GM08714 (cell line): ENCODE data around the gene PHF20.
"Not testable (repeated sequence)": the region's sequence is repeated elsewhere in the genome, so short reads cannot be mapped to it uniquely, and the experiment has no call there.

ENCODE experiments used
- H3K4me3 ChIP-seq: fragments of 200-500 bp; sonication (Bioruptor generic); 2 replicates; pipeline ENCODE4 v1.5.1; 2014; ENCODE audit warnings: mild to moderate bottlenecking, low read length, inconsistent platforms
- ZNF274 ChIP-seq: IDR thresholded peaks from 2 replicates; pipeline ENCODE4 v1.6.1; 2012; ENCODE audit warnings: mild to moderate bottlenecking, low read depth, low read length

PHF20 gene

GRCh38 chr20:35866418-35867202 is 94.8 kb downstream of the PHF20 start:
- no peak for TF ChIP-seq ZNF274
- no peak overlapping the region for H3K4me3 ChIP-seq

GRCh38 chr20:35870541-35871258 is 98.9 kb downstream of the PHF20 start:
- no peak overlapping the region for H3K4me3 ChIP-seq

DNA sequence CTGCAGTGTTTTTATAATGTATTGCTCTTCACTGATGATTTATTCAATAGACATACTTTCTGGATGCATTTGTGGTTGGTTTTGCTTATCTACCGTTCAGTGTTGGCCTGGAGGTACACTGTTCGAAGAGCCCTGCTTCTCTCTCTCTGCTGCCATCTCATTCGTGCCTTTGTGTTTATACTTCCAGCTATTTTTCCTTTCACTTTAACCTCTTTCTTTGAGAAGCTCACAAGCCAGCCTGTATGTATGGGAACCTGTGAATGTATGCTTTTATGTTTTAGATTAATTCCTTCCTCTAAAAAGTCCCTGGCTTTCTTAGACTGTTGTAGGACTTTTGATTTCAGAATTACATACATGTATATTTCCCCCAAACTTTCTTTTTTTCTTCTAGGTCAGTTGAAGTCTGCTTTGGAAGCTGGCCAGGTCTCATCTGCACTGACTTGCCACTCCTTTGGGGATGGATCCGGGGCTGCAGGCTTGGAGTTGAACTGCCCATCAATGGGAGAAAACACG is 99.5 kb downstream of the PHF20 start:
- no peak overlapping the region for H3K4me3 ChIP-seq
- no peak for TF ChIP-seq ZNF274

More at GRCh38 chr20:35870541-35871258, 98.9 kb downstream of the PHF20 start:
- TF ChIP-seq ZNF274 = no peak

DNA sequence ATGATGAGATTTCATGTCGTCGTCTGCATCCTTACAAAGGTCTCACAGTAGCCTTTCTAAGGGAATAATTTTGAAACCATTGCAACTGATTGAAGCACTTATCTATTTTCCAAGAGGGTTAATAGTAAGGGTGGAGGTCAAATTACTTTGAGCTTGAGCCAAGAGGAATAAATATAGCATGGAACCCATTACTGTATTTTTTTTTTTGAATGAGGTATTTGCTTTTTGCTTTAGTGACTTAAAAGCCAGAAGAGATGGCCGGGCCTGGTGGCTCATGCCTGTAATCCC is 104.2 kb downstream of the PHF20 start:
- no peak overlapping the region for H3K4me3 ChIP-seq
- no peak for TF ChIP-seq ZNF274

DNA sequence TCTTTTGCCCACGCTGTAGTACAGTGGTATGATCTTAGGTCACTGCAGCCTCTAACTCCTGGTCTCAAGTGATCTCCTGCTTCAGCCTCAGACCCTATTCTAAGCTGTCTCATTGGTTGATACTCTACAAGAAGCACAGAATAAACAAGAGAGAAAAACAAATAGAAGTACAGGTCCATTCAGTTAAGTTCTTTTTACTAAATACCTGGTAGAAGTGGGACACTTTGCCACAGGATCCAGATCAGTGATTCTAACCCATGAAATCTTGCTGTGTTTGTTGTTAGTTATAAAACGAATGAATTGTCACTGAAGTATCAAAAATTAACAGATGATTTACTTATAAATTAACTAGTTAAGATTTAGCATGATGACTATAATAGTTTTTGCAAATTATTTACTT is 105.8 kb downstream of the PHF20 start:
- no peak overlapping the region for H3K4me3 ChIP-seq
- no peak for TF ChIP-seq ZNF274

- H3K4me3 ChIP-seq = no peak overlapping the region
- no peak for TF ChIP-seq ZNF274
Observed at GRCh38 chr20:35878113-35878625, 106.4 kb downstream of the PHF20 start.

DNA sequence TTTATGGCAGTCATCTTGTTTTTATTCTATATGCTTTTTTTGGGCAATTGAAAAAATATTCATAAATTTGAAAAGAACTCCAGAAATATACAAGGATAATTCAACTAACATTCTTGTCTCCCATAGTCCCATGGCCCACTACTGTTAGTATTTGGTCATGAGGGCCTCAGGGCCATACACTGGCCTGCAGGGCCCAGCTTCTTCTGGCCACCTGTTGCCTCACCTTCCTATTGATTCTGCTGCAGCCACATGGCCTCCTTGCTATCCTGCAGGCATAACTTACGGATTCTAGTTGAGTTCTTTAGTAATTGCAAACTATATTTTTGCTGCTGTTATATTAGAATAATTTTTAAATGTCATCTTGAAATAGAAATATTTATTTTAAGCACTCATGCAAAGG is 109.9 kb downstream of the PHF20 start:
- no peak for TF ChIP-seq ZNF274
- no peak overlapping the region for H3K4me3 ChIP-seq

DNA sequence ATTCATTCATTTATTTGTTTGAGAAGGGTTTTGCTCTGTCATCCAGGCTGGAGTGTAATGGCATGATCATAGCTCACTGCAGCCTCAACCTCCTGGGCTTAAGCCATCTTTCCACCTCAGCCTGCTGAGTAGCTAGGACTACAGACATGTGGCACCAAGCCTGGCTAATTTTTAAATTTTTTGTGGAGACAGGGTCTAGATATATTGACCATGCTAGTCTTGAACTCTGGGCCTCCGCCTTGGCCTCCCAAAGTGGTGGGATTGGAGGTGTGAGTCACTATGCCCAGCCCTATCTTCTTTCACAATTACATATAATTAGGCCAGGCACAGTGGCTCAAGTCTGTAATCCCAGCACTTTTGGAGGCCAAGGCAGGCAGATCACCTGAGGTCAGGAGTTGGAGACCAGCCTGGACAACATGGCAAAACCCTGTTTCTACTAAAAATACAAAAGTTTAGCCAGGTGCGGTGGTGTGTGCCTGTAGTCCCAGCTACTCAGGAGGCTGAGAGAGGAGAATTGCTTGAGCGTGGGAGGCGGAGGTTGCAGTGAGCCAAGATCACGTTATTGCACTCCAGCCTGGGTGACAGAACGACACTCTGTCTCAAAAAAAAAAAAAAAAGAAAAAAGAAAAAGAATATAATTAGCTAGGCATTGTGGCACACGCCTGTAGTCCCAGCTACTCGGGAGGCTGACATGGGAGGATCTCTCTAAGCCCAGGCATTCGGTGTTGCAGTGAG is 110.8 kb downstream of the PHF20 start:
- not testable (repeated sequence) for H3K4me3 ChIP-seq

GRCh38 chr20:35883336-35883777 is 111.5 kb downstream of the PHF20 start:
- H3K4me3 ChIP-seq = no peak overlapping the region
- no peak for TF ChIP-seq ZNF274

- no peak overlapping the region for H3K4me3 ChIP-seq
- no peak for TF ChIP-seq ZNF274
Observed at GRCh38 chr20:35883778-35884540, 112.1 kb downstream of the PHF20 start.

DNA sequence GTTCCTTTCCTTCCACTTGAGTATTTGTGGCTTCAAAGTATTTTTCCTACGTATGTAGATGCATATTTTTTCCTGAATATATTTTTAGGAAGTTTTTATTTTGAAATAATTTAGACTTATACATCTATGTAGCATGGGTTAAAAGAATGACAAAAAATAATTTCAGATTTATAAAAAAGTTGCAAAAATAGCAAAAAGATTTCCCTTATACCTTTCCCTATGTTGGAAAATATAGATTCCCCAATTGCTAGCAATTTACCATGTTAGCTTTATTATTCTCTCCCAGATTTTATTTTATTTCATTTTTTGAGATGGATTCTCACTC is 112.7 kb downstream of the PHF20 start:
- no peak overlapping the region for H3K4me3 ChIP-seq
- TF ChIP-seq ZNF274 = no peak

- no peak overlapping the region for H3K4me3 ChIP-seq
- TF ChIP-seq ZNF274 = no peak
Observed at GRCh38 chr20:35885212-35885611, 113.4 kb downstream of the PHF20 start.

DNA sequence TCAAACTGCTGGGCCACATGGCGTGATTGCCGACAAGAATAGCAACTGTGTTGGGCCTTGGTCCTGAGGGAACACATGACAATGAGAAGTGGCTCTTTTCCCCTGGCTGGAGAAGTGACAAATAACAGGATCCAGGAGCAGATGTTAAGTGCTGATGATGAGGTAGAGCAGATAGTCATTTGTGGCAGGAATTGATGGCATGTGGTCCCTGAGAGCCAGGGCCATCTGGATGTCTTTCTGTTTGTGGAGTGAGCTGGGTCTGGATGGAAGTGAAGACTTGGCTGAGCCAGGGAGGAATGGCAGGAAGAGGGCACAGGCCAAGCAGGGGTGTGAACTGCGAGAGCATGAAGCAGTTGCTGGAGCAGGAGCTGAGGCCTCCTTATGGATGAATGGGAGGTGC is 114.7 kb downstream of the PHF20 start:
- no peak overlapping the region for H3K4me3 ChIP-seq
- no peak for TF ChIP-seq ZNF274
